ENCODE data around the gene DSCAML1. TPM values are rescaled to one million over a fixed set of nuclear protein-coding genes. Genes with fewer than 3 reads are reported as not detected.

Gene DSCAML1
- total RNA-seq, 2 experiments from 2014 or later, result not detected

- TF ChIP-seq CTCF (conservative IDR thresholded peaks at IDR 0.05; ENCODE audit: low read length), result no peak
- Histone ChIP-seq H3K4me2 (ENCODE audit: low read length) (no peak overlapping the region), H3K36me3 (ENCODE audit: insufficient read depth, low read length) (no peaks in the 10 kb centered on the region), H3K9me3 (ENCODE audit: low read length) (no peaks in the 10 kb centered on the region), H3K79me2 (ENCODE audit: insufficient read depth, low read depth, low read length) (no peaks in the 10 kb centered on the region), H2AFZ (ENCODE audit: low read length) (no peak overlapping the region), H3K4me3 (ENCODE audit: low read depth, low read length, poor library complexity, severe bottlenecking) (no peak overlapping the region), H3K9me2 (ENCODE audit: insufficient read depth, low read length) (no peaks in the 10 kb centered on the region), H4K20me1 (ENCODE audit: insufficient read depth, low read length) (no peaks in the 10 kb centered on the region), H3K27ac (ENCODE audit: low read depth, low read length, poor library complexity, severe bottlenecking) (no peak overlapping the region), H3K4me1 (ENCODE audit: insufficient read depth, low read length, poor library complexity, severe bottlenecking) (no peaks in the 10 kb centered on the region)
- ChIA-PET POLR2A (no interaction called here), CTCF (ENCODE audit: unreplicated experiment) (no interaction called here)
- no peak for DNase-seq (ENCODE audit: low spot score)
- intact Hi-C loops (cut with micrococcal nuclease; ENCODE audit: unreplicated experiment), result no loop called here
- no TSS peak for BruUV-seq (replicated peaks)
These were observed 245.2 kb downstream of the DSCAML1 start for GRCh38 chr11:117551761-117552343.

GRCh38 chr11:117550466-117550865 is 246.6 kb downstream of the DSCAML1 start:
- no peak overlapping the region for H3K4me2 ChIP-seq (ENCODE audit: low read length)
- H3K27ac ChIP-seq (ENCODE audit: low read depth, low read length, poor library complexity, severe bottlenecking), result no peak overlapping the region
- H3K79me2 ChIP-seq (ENCODE audit: insufficient read depth, low read depth, low read length), result no peaks in the 10 kb centered on the region
- CTCF ChIA-PET (ENCODE audit: unreplicated experiment), result no interaction called here
- no peaks in the 10 kb centered on the region for H4K20me1 ChIP-seq (ENCODE audit: insufficient read depth, low read length)
- no peak for DNase-seq (ENCODE audit: low spot score)
- no peaks in the 10 kb centered on the region for H3K36me3 ChIP-seq (ENCODE audit: insufficient read depth, low read length)
- no peaks in the 10 kb centered on the region for H3K4me1 ChIP-seq (ENCODE audit: insufficient read depth, low read length, poor library complexity, severe bottlenecking)
- intact Hi-C loops (cut with micrococcal nuclease; ENCODE audit: unreplicated experiment), result no loop called here
- no peaks in the 10 kb centered on the region for H3K9me3 ChIP-seq (ENCODE audit: low read length)
- TF ChIP-seq EZH2phosphoT487 (IDR thresholded peaks at IDR 0.05; ENCODE audit: borderline replicate concordance, low read depth, low read length) (no peak), CTCF (conservative IDR thresholded peaks at IDR 0.05; ENCODE audit: low read length) (no peak)
- no peak overlapping the region for H3K4me3 ChIP-seq (ENCODE audit: low read depth, low read length, poor library complexity, severe bottlenecking)
- H2AFZ ChIP-seq (ENCODE audit: low read length), result no peak overlapping the region
- no peaks in the 10 kb centered on the region for H3K9me2 ChIP-seq (ENCODE audit: insufficient read depth, low read length)
- BruUV-seq (replicated peaks), result no TSS peak
- POLR2A ChIA-PET, result no interaction called here

- Histone ChIP-seq H3K4me2 (ENCODE audit: low read length) (no peak overlapping the region), H4K20me1 (ENCODE audit: insufficient read depth, low read length) (no peaks in the 10 kb centered on the region), H3K4me1 (ENCODE audit: insufficient read depth, low read length, poor library complexity, severe bottlenecking) (no peaks in the 10 kb centered on the region), H3K4me3 (ENCODE audit: low read depth, low read length, poor library complexity, severe bottlenecking) (no peak overlapping the region), H3K9me2 (ENCODE audit: insufficient read depth, low read length) (no peaks in the 10 kb centered on the region), H2AFZ (ENCODE audit: low read length) (no peak overlapping the region), H3K9me3 (ENCODE audit: low read length) (no peaks in the 10 kb centered on the region), H3K27ac (ENCODE audit: low read depth, low read length, poor library complexity, severe bottlenecking) (no peak overlapping the region), H3K36me3 (ENCODE audit: insufficient read depth, low read length) (no peaks in the 10 kb centered on the region), H3K79me2 (ENCODE audit: insufficient read depth, low read depth, low read length) (no peaks in the 10 kb centered on the region)
- BruUV-seq (replicated peaks), result no TSS peak
- CTCF ChIA-PET (ENCODE audit: unreplicated experiment), result no interaction called here
- POLR2A ChIA-PET, result interaction anchor here (0.7 kb wide), 1 partner anchor 1244 kb away, joined by 3 read pairs; no protein-coding TSS in a partner anchor
- no peak for DNase-seq (ENCODE audit: low spot score)
- TF ChIP-seq EZH2phosphoT487 (IDR thresholded peaks at IDR 0.05; ENCODE audit: borderline replicate concordance, low read depth, low read length), result no peak
- no peak for TF ChIP-seq CTCF (conservative IDR thresholded peaks at IDR 0.05; ENCODE audit: low read length)
- intact Hi-C loops (cut with micrococcal nuclease; ENCODE audit: unreplicated experiment), result no loop called here
These were observed 247.6 kb downstream of the DSCAML1 start for GRCh38 chr11:117549417-117549816.

All from OCI-LY7 (cell line).